ENCODE results near the gene STAG1. TPM values are rescaled to one million over a fixed set of nuclear protein-coding genes. Genes with fewer than 3 reads are reported as not detected.

The STAG1 gene
- total RNA-seq, 1 experiment from 2014 or later: 34.6 TPM

GRCh38 chr3:136546720-136547119, 205.5 kb downstream of the STAG1 start:
- Histone ChIP-seq H3K4me1 (ENCODE audit: insufficient read depth, low read length) (no peaks in the 10 kb centered on the region), H2BK12ac (ENCODE audit: insufficient read length, low read depth, low read length) (no peak overlapping the region), H3K9ac (ENCODE audit: extremely low read depth, insufficient read length, low read length) (no peak overlapping the region), H3K23me2 (ENCODE audit: insufficient read length, low read depth, low read length, poor library complexity, severe bottlenecking) (no peaks in the 10 kb centered on the region), H3K56ac (ENCODE audit: insufficient read length, low read depth, low read length) (no peak overlapping the region), H2BK20ac (ENCODE audit: low read depth, low read length, poor library complexity, severe bottlenecking) (no peak overlapping the region), H3K4ac (ENCODE audit: low read depth, low read length) (no peak overlapping the region), H2AK5ac (ENCODE audit: insufficient read length, low read length) (no peak overlapping the region), H4K5ac (ENCODE audit: insufficient read length, low read depth, low read length) (no peak overlapping the region), H4K91ac (ENCODE audit: insufficient read length, low read depth, low read length) (no peak overlapping the region), H3K79me1 (ENCODE audit: insufficient read depth, low read depth, low read length, poor library complexity, severe bottlenecking) (no peaks in the 10 kb centered on the region), H3K79me2 (ENCODE audit: insufficient read depth, low read length) (no peaks in the 10 kb centered on the region), H2AFZ (ENCODE audit: low read length) (no peak overlapping the region), H2BK5ac (ENCODE audit: insufficient read length, low read length) (no peak overlapping the region), H2BK15ac (ENCODE audit: low read depth, low read length) (no peak overlapping the region), H3K18ac (ENCODE audit: insufficient read length, low read depth, low read length) (no peak overlapping the region), H3K9me3 (ENCODE audit: control insufficient read depth, low read depth, low read length) (no peaks in the 10 kb centered on the region), H2BK120ac (ENCODE audit: low read depth, low read length, poor library complexity, severe bottlenecking) (no peak overlapping the region), H3K4me2 (ENCODE audit: insufficient read depth, insufficient read length, low read length) (no peak overlapping the region), H3K27me3 (ENCODE audit: insufficient read depth, low read length) (no peaks in the 10 kb centered on the region), H4K20me1 (ENCODE audit: control insufficient read depth, insufficient read depth, insufficient read length) (no peaks in the 10 kb centered on the region), H3K23ac (ENCODE audit: insufficient read length, low read depth, low read length) (no peak overlapping the region), H3T11ph (ENCODE audit: low read length) (no peak overlapping the region), H3K27ac (ENCODE audit: insufficient read length, low read depth, low read length) (no peak overlapping the region), H4K8ac (replicated peaks; ENCODE audit: insufficient read length, low read depth, low read length) (no peak overlapping the region), H3K14ac (ENCODE audit: insufficient read depth, low read length) (no peak overlapping the region)
- Mint-ChIP-seq H3K27ac (no peak overlapping the region), H3K4me3 (no peak overlapping the region), H3K4me1 (peaks cover 2 to 6% of the 10 kb centered on the region in 2 experiments; a peak in 2 of 4 replicates), H3K36me3 (ENCODE audit: insufficient read depth in 1 of 3, low read depth in 3 of 3) (peaks cover 0 to 2% (median 0%) of the 10 kb centered on the region in 3 experiments; a peak in 1 of 7 replicates), H3K27me3 (ENCODE audit: low read depth) (no peaks in the 10 kb centered on the region), H3K9me3 (no peaks in the 10 kb centered on the region)
- DNase-seq: no peak
- TF ChIP-seq CTCF (conservative IDR thresholded peaks at IDR 0.05): peak; percentile 39; the same call in 2 of the 3 replicates

Measured in H9 (cell line).